ENCODE measurements around the gene TSR3.

TSR3 gene

GRCh38 chr16:1395444-1396031 lies 43.9 kb upstream of the TSR3 start:
- TF ChIP-seq TAF1 (IDR thresholded peaks at IDR 0.05; ENCODE audit: borderline replicate concordance, insufficient read depth, low read length): no peak
- TF ChIP-seq FOXP2 (optimal IDR thresholded peaks at IDR 0.05; ENCODE audit: borderline replicate concordance, extremely low read depth, extremely low read length, insufficient read depth): no peak
- TF ChIP-seq SIN3A (IDR thresholded peaks at IDR 0.05; ENCODE audit: borderline replicate concordance, insufficient read depth, low read length): no peak
- TF ChIP-seq REST (IDR thresholded peaks at IDR 0.05; ENCODE audit: insufficient read depth in 1 of 2, low read depth in 2 of 2, low read length in 2 of 2): no peak
- no peak for TF ChIP-seq POLR2AphosphoS5 (IDR thresholded peaks at IDR 0.05; ENCODE audit: low read depth, low read length)

- TF ChIP-seq TAF1 (IDR thresholded peaks at IDR 0.05; ENCODE audit: borderline replicate concordance, insufficient read depth, low read length) (no peak), FOXP2 (optimal IDR thresholded peaks at IDR 0.05; ENCODE audit: borderline replicate concordance, extremely low read depth, extremely low read length, insufficient read depth) (no peak), SIN3A (IDR thresholded peaks at IDR 0.05; ENCODE audit: borderline replicate concordance, insufficient read depth, low read length) (no peak), REST (IDR thresholded peaks at IDR 0.05; ENCODE audit: insufficient read depth in 1 of 2, low read depth in 2 of 2, low read length in 2 of 2) (no peak), POLR2AphosphoS5 (IDR thresholded peaks at IDR 0.05; ENCODE audit: low read depth, low read length) (no peak)
Measured at GRCh38 chr16:1394367-1394951, 42.8 kb upstream of the TSR3 start.

GRCh38 chr16:1393613-1394176 lies 42.0 kb upstream of the TSR3 start:
- no peak for TF ChIP-seq SIN3A (IDR thresholded peaks at IDR 0.05; ENCODE audit: borderline replicate concordance, insufficient read depth, low read length)
- TF ChIP-seq POLR2AphosphoS5 (IDR thresholded peaks at IDR 0.05; ENCODE audit: low read depth, low read length): no peak
- no peak for TF ChIP-seq FOXP2 (optimal IDR thresholded peaks at IDR 0.05; ENCODE audit: borderline replicate concordance, extremely low read depth, extremely low read length, insufficient read depth)
- TF ChIP-seq TAF1 (IDR thresholded peaks at IDR 0.05; ENCODE audit: borderline replicate concordance, insufficient read depth, low read length): no peak
- no peak for TF ChIP-seq REST (IDR thresholded peaks at IDR 0.05; ENCODE audit: insufficient read depth in 1 of 2, low read depth in 2 of 2, low read length in 2 of 2)

- TF ChIP-seq FOXP2 (optimal IDR thresholded peaks at IDR 0.05; ENCODE audit: borderline replicate concordance, extremely low read depth, extremely low read length, insufficient read depth): no peak
- no peak for TF ChIP-seq TAF1 (IDR thresholded peaks at IDR 0.05; ENCODE audit: borderline replicate concordance, insufficient read depth, low read length)
- no peak for TF ChIP-seq REST (IDR thresholded peaks at IDR 0.05; ENCODE audit: insufficient read depth in 1 of 2, low read depth in 2 of 2, low read length in 2 of 2)
- no peak for TF ChIP-seq POLR2AphosphoS5 (IDR thresholded peaks at IDR 0.05; ENCODE audit: low read depth, low read length)
- no peak for TF ChIP-seq SIN3A (IDR thresholded peaks at IDR 0.05; ENCODE audit: borderline replicate concordance, insufficient read depth, low read length)
Measured at GRCh38 chr16:1392826-1393225, 41.1 kb upstream of the TSR3 start.
